CD14-positive monocyte (primary cell): ENCODE results near the gene GLB1L2. TPM values are rescaled to one million over a fixed set of nuclear protein-coding genes. Genes with fewer than 3 reads are reported as not detected.

ENCODE experiments used
- DNase-seq, 3 donors: peaks; one replicate each; pipeline ENCODE4 v3.0.0-alpha.2; 2011 to 2022
- H2AFZ ChIP-seq: 2 replicates; pipeline ENCODE4 v1.6.0; 2012; ENCODE audit warnings: mild to moderate bottlenecking, low read depth, low read length, inconsistent platforms; ENCODE audit not compliant: insufficient read depth, poor library complexity, severe bottlenecking
- H3K27ac ChIP-seq, 2 donors: 1 replicate in 1 of 2; 2 replicates in 1 of 2; pipeline ENCODE4 v1.5.1; 2012 to 2013; ENCODE audit warnings: low read length in 2 of 2, control low read depth in 1 of 2, inconsistent platforms in 1 of 2, low read depth in 1 of 2, mild to moderate bottlenecking in 1 of 2
- H3K27me3 ChIP-seq, 2 donors: one replicate each; pipeline versions ENCODE4 v1.6.0 to v1.6.1; 2011 to 2013; ENCODE audit warnings: low read length in 2 of 2; ENCODE audit not compliant: control insufficient read depth in 2 of 2, insufficient read depth in 2 of 2
- H3K36me3 ChIP-seq, 2 donors: replicated peaks in 1 of 2; 1 replicate in 1 of 2; 2 replicates in 1 of 2; pipeline versions ENCODE4 v1.5.1 to v1.6.1; 2012 to 2013; ENCODE audit warnings: low read length in 2 of 2, control low read depth in 1 of 2, inconsistent platforms in 1 of 2, mild to moderate bottlenecking in 1 of 2; ENCODE audit not compliant: insufficient read depth in 2 of 2, control insufficient read depth in 1 of 2
- H3K4me1 ChIP-seq, 2 donors: 1 replicate in 1 of 2; 2 replicates in 1 of 2; pipeline versions ENCODE4 v1.5.1 to v1.6.1; 2012 to 2013; ENCODE audit warnings: low read length in 2 of 2, control low read depth in 1 of 2, inconsistent platforms in 1 of 2, mild to moderate bottlenecking in 1 of 2, moderate library complexity in 1 of 2; ENCODE audit not compliant: insufficient read depth in 2 of 2, control insufficient read depth in 1 of 2
- H3K4me2 ChIP-seq: replicated peaks from 2 replicates; pipeline ENCODE3; 2012; ENCODE audit warnings: low read length, moderate library complexity, mild to moderate bottlenecking; ENCODE audit not compliant: poor library complexity, severe bottlenecking; ENCODE audit errors: extremely low read depth
- H3K4me3 ChIP-seq, 3 experiments: fragments of 200-600 bp in 1 of 3; sonication (generic) in 1 of 3; replicated peaks in 1 of 3; 1 replicate in 2 of 3; 2 replicates in 1 of 3; pipeline ENCODE4 v1.5.1; 2011 to 2013; ENCODE audit warnings: low read length in 3 of 3, mild to moderate bottlenecking in 3 of 3, control low read depth in 2 of 3, low read depth in 2 of 3, inconsistent platforms in 1 of 3, moderate library complexity in 1 of 3
- H3K79me2 ChIP-seq: 2 replicates; pipeline ENCODE4 v1.6.0; 2012; ENCODE audit warnings: mild to moderate bottlenecking, control low read depth, inconsistent platforms, low read length, moderate library complexity; ENCODE audit not compliant: insufficient read depth
- H3K9ac ChIP-seq: 2 replicates; pipeline ENCODE4 v1.6.0; 2017; ENCODE audit warnings: low read length, mild to moderate bottlenecking; ENCODE audit not compliant: insufficient read depth, poor library complexity, severe bottlenecking
- H3K9me3 ChIP-seq, 2 donors: replicated peaks in 1 of 2; 1 replicate in 1 of 2; 2 replicates in 1 of 2; pipeline versions ENCODE4 v1.5.1 to v1.6.1; 2012 to 2013; ENCODE audit warnings: low read length in 2 of 2, control low read depth in 1 of 2; ENCODE audit not compliant: control insufficient read depth in 1 of 2, insufficient read depth in 1 of 2
- H4K20me1 ChIP-seq: 2 replicates; pipeline ENCODE4 v1.6.0; 2012; ENCODE audit warnings: mild to moderate bottlenecking, low read length, control low read depth, moderate library complexity; ENCODE audit not compliant: insufficient read depth
- H3K27ac Mint-ChIP-seq, 7 donors: one replicate each; pipeline ENCODE4 v1.8.0; 2020; ENCODE audit warnings: mild to moderate bottlenecking in 7 of 7, mixed read lengths in 7 of 7, moderate library complexity in 6 of 7, inconsistent platforms in 2 of 7
- H3K27me3 Mint-ChIP-seq, 3 donors: one replicate each; pipeline ENCODE4 v1.8.0; 2021 to 2022; ENCODE audit warnings: low read depth in 3 of 3, mild to moderate bottlenecking in 3 of 3, mixed read lengths in 3 of 3, moderate library complexity in 3 of 3, inconsistent platforms in 1 of 3
- H3K36me3 Mint-ChIP-seq, 2 donors: one replicate each; pipeline ENCODE4 v1.8.0; 2020; ENCODE audit warnings: mixed read lengths in 2 of 2, inconsistent platforms in 1 of 2, mild to moderate bottlenecking in 1 of 2
- H3K4me1 Mint-ChIP-seq: one replicate; pipeline ENCODE4 v1.8.0; 2020; ENCODE audit warnings: mild to moderate bottlenecking, mixed read lengths
- H3K4me3 Mint-ChIP-seq, 2 donors: one replicate each; pipeline ENCODE4 v1.8.0; 2020; ENCODE audit warnings: mild to moderate bottlenecking in 2 of 2, mixed read lengths in 2 of 2, moderate library complexity in 1 of 2
- H3K9me3 Mint-ChIP-seq, 7 donors: one replicate each; pipeline ENCODE4 v1.8.0; 2020 to 2022; ENCODE audit warnings: mixed read lengths in 7 of 7, mild to moderate bottlenecking in 6 of 7, moderate library complexity in 6 of 7, inconsistent platforms in 2 of 7
- CTCF ChIP-seq: fragments of 200-600 bp; IDR thresholded peaks from one replicate; pipeline ENCODE4 v1.8.0; 2022; ENCODE audit warnings: antibody characterized with exemption, mild to moderate bottlenecking
- WGBS: methylation state at CpG from one replicate; pipeline ENCODE4 v1.1.5; 2013; ENCODE audit warnings: missing lambda C conversion rate; ENCODE audit not compliant: insufficient coverage; 5-methylcytosine and 5-hydroxymethylcytosine counted together
- intact Hi-C, 2 donors: fragments of 100-400 bp; cut with micrococcal nuclease; formaldehyde crosslinking; loops; one replicate each; pipeline versions ENCODE4 v1.15.0 to v1.15.1; 2023
- polyA plus RNA-seq, 3 donors: library from polyadenylated mRNA; depleted of rRNA in 1 of 3; unstranded in 2 of 3; stranded (reverse) in 1 of 3; fragments of 300-500 nt in 2 of 3; fragments of >200 nt in 1 of 3; fragmentation: Illumina TruSeq in 2 of 3; gene quantifications; 1 replicate in 2 of 3; 2 replicates in 1 of 3; pipeline ENCODE4 v1.2.3, GENCODE V29; 2012 to 2021

GLB1L2 gene
- polyA plus RNA-seq, 3 donors = not detected

- DNase-seq = no peak
- H3K9ac ChIP-seq = no peak overlapping the region
- H3K79me2 ChIP-seq = no peaks in the 10 kb centered on the region
- H3K4me1 ChIP-seq = no peaks in the 10 kb centered on the region
- H4K20me1 ChIP-seq = no peaks in the 10 kb centered on the region
- TF ChIP-seq CTCF = no peak
- Mint-ChIP-seq H3K27me3 (peaks cover 12 to 14% (median 12%) of the 10 kb centered on the region in 3 donors), H3K4me1 (no peaks in the 10 kb centered on the region), H3K27ac (no peak overlapping the region), H3K36me3 (no peaks in the 10 kb centered on the region), H3K4me3 (no peak overlapping the region), H3K9me3 (peaks cover 0 to 2% (median 0%) of the 10 kb centered on the region in 7 donors)
- no peaks in the 10 kb centered on the region for H3K36me3 ChIP-seq
- no peak overlapping the region for H3K27ac ChIP-seq
- H3K9me3 ChIP-seq = no peaks in the 10 kb centered on the region
- WGBS = 93% methylated on average over 9 of the region's 9 CpGs
- H3K4me3 ChIP-seq = no peak overlapping the region
- H3K27me3 ChIP-seq = no peaks in the 10 kb centered on the region
- no peak overlapping the region for H3K4me2 ChIP-seq
- intact Hi-C loops = no loop called here
- H2AFZ ChIP-seq = no peak overlapping the region
Measured at GRCh38 chr11:134363161-134363560, 31.4 kb downstream of the GLB1L2 start.

- Histone ChIP-seq H3K4me3 (no peak overlapping the region), H3K4me2 (no peak overlapping the region), H3K27ac (no peak overlapping the region), H2AFZ (no peak overlapping the region), H3K27me3 (no peaks in the 10 kb centered on the region), H4K20me1 (no peaks in the 10 kb centered on the region), H3K9me3 (no peaks in the 10 kb centered on the region), H3K4me1 (no peaks in the 10 kb centered on the region), H3K36me3 (no peaks in the 10 kb centered on the region), H3K79me2 (no peaks in the 10 kb centered on the region), H3K9ac (no peak overlapping the region)
- H3K27me3 Mint-ChIP-seq = peaks cover 12 to 14% (median 12%) of the 10 kb centered on the region in 3 donors
- H3K4me3 Mint-ChIP-seq = no peak overlapping the region
- intact Hi-C loops = no loop called here
- H3K9me3 Mint-ChIP-seq = peaks cover 0 to 2% (median 0%) of the 10 kb centered on the region in 7 donors
- no peak overlapping the region for H3K27ac Mint-ChIP-seq
- DNase-seq = no peak
- H3K36me3 Mint-ChIP-seq = no peaks in the 10 kb centered on the region
- no peak for TF ChIP-seq CTCF
- 97% methylated on average over 3 of the region's 7 CpGs for WGBS
- no peaks in the 10 kb centered on the region for H3K4me1 Mint-ChIP-seq
Measured at GRCh38 chr11:134363592-134363991, 31.8 kb downstream of the GLB1L2 start.
